Left kidney (tissue), 8 donors: ENCODE measurements around the gene CATSPER3. TPM values are rescaled to one million over a fixed set of nuclear protein-coding genes. Genes with fewer than 3 reads are reported as not detected.

ENCODE experiments used
- DNase-seq: peaks from one replicate; pipeline ENCODE4 v3.0.0-alpha.2; 2013
- long read RNA-seq, 8 donors: transcript quantifications; one replicate each; lab custom pipeline, GENCODE V29; 2026
- polyA plus RNA-seq: library from polyadenylated mRNA; unstranded; fragments of 120-200 nt; gene quantifications from one replicate; pipeline ENCODE4 v1.2.1, GENCODE V29; 2013; ENCODE audit not compliant: insufficient read length

Gene CATSPER3
- 1.7 TPM for polyA plus RNA-seq
- long read RNA-seq, donor 1 = 0 reads
- long read RNA-seq, donor 2 = 0 reads
- long read RNA-seq, donor 3 = 0 reads
- long read RNA-seq, donor 4 = 0 reads
- long read RNA-seq, donor 5 = 0 reads
- long read RNA-seq, donor 6 = 0 reads
- long read RNA-seq, donor 7 = 0 reads
- long read RNA-seq, donor 8 = 0 reads

DNA sequence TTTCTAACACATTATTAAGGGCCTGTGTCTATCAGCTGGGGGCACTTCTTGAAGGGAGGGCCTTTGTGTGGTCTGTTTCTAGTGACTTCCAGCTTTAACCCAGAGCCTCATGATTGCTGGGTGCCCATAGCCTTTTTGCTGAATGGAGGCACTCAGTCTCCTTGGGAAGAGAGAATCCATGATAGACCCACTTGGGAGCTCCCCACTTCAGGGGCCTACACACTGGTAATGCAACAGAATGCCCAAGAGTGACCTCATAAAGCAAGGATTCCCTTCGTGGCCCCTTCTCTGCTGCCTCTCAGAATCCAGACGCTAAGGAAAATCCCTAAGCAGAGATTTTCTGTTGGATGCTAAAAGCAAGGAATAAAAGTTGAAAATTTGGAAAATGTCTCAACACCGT lies at the start of gene CATSPER3:
Gene CATSPER3 (plus strand): TSS at position 301 of the 400 bp plus-strand sequence. CDS start 85 bp downstream, at position 386.
- no peak for DNase-seq

DNA sequence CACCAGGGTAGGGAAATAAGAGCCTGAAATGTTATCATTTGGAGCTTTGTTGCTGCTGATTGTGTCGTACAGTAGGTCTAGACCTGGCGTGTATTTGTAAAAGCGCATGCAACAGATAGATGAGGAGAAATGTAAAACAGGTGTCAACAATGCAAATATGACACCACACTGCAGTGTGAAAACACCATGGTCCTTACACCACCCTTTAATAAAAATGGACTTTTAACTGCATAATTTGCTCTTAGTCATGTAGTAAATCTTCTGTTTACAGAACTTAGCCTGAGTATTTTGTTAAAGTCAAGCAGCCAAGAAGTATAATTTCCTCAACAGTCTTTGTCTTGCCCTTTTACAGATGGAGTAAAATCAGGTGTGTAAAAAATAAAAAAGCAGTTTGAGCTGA lies 48.8 kb upstream of the CATSPER3 start:
- no peak for DNase-seq

DNA sequence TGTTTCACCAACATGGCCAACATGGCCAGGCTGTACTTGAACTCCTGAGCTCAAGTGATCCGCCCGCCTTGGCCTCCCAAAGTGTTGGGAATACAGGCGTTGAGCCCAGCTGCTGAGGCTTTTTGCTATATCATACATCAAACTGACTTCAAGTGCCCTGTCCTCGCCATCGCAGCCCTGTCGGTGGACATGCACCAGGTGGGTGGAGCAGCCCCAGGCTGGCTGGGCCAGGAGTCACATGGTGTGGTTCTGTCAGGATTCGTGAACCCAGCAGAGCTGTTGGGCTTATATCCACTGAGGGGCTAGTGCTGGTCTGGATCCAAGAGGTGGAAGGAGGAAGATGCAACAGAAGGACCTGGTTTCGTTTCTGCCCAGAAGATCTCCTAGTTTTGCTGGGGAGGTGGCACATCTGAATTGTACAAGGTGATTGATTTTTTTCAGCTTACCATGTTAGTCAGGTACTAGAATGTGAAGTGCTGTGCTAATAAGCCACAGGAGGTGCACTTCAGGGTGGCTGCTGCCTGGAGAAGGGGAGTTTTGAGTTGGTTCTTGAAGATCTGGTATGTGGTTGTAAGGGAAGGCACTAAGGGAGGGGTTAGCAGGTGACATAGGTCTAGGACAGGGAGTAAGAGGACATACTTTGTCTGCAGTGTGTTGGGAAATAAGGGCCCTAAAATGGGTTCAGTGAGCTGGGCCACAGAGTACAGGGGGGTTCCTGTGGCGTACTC lies 46.7 kb upstream of the CATSPER3 start:
- DNase-seq = no peak

DNA sequence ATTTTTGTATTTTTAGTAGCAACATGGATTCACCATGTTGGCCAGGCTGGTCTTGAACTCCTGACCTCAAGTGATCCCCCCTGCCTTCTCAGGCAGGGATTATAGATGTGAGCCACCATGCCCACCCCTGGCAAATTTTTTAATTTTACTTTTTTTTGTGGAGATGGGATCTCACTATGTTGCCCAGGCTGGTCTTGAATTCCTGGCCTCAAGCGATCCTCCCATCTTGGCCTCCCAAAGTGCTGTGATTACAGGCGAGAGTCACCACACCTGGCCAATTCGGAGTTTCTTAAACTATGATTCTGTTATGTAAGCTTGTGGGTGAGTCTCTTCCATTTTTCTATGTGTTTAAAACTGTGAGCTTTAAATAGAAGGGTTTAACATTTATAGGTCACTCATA lies 35.2 kb upstream of the CATSPER3 start:
- no peak for DNase-seq

DNA sequence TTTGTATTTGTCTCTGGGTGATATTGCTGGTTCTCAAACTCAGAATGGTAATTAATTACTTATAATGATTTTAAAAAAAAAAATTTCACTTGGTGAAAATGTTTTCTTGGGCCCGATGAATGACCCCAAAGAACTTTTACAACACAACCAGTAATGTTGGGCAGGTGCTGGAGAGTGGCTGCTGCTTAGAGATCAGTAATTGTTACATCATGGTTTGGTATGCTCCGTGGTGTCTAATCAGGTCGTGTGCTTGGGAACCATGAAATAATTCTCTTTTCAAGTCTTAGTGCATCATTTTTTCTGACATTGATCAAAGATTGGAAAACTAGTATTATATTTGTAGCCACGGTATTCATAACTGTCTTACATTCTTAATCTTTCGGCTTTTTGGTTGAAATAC lies 33.5 kb upstream of the CATSPER3 start:
- DNase-seq = no peak

DNA sequence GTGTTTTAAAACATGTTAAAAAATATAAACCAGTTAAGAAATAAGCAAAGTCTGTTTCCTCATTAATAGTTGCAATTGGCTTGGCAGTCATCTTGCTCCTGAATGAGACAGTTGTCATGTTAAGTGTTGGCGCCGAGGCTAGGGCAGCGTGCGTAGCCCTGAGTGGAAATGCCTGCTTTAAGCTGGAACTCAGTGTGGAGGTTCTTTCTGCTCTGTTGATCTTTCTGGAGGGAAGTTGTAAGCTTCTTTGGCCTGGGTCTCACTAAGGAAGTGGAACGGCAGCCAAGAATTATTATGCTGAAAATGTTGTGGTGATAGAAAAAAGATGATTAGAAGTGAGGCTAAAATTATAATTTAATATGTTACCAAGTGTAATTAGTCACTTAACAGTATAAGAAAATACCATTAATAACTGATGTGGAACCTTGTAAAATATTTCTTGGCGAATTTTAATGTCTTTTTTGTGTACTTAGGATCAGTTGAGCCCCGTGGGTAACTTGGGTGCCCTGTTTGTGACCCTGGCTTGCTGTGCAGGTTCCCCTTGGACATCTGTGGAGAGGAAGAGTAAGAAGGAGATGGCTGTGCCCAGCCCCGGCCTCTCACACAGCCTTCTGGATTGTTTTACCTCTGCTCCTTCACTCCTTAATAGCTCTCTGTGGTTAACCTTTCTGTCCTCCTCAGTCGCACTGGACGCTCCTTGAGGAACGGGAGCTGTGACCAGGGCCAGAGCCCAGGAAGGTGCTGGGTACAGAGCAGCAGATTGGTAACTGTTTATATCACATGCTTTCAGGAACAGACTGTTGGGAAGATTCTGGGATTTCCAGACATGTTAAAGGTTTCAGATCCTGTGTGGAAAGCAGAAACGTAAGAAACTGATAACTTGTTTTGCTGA lies 31.8 kb upstream of the CATSPER3 start:
- DNase-seq = no peak

DNA sequence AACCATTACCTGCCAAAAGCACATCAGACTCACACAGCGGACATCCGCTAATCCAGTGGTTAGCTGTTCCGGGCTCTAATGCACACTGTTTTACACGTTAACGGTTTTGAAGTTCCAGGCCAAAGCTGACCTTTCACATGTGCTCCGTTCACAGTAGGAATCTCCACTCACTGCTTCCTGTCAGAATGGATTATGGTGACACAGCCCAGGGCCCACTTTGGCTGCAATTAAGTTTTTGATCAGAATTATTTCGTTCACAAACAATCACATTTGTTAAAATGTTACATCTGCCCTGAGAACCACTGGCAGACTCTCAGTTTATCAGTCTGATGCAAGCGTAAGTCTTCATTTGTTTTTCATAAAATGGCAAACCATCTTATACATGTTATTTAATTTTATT lies 30.2 kb upstream of the CATSPER3 start:
- DNase-seq = no peak

DNA sequence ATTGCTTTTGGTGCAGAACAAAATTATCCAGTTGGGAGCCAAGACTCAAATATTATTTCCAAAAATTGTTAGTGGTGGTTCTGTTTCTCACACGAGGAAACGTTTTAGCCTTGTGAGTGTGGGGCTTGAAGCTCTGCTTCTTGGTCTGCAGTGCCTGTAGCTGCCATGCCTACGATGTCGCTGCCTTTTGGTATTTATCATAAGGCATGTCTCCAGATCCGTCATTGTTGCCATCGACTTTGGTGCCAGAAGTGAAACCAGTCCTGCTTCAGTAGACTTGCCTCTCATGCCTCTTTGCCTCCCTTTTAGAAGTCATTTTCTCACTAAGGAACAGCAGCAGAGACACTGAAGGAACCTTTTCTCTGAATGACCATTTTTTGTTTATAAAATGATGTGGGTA lies 29.7 kb upstream of the CATSPER3 start:
- no peak for DNase-seq

DNA sequence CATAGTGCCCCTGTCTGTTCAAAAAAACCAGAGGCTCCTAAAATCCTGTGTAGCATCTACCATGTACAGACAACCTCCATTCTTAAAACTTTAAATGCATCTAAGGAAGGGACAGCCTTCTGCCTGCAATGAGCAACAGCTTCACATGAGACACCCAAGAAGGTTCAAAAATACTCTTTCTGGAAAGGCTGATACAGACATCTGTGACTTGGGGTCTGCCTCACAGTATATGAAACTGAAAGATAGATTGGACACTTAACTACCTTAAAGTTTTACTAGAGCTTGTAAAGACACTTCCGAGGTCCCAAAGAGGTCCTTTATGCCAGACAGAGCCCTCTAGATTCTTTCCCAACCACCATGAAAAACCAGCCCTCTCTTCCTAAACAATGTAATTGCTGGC lies 28.2 kb upstream of the CATSPER3 start:
- no peak for DNase-seq

DNA sequence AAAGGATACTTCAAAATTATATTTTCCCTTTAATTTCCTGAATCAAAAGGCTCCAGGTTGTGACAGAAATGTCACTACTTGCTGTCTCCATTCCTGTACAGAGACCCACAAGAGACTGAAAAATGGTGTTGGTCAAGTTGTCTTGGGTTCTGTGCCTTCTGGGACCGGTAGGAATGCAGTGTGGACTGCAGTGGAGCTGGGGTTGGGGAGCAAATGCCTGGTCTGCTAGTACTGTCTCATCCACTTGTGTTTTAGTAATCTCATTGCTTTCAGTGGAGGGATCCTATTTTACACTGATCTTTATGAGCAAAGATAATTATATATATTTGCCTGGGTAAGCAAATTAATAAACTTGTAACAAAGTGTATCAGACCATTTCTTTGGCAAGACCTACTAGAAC lies 24.2 kb upstream of the CATSPER3 start:
- no peak for DNase-seq

DNA sequence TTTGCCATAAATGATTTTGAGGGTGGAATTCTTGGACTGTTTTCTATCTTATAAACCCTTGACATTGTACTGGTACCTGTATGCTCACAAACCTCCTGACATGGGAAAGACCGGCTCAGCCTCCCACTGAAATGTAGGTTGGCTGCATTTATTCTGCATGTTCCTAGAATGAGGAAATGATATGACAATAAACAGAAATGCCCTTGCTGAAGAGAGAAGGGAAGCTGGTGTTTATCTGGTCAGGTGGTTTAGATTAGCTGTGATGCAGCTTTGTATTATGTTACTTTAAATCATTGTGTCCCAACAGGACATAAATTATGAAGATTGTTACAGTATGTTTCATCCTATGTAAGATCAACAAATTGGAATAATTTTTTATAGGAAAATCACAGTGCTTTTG lies 23.1 kb upstream of the CATSPER3 start:
- DNase-seq = no peak

DNA sequence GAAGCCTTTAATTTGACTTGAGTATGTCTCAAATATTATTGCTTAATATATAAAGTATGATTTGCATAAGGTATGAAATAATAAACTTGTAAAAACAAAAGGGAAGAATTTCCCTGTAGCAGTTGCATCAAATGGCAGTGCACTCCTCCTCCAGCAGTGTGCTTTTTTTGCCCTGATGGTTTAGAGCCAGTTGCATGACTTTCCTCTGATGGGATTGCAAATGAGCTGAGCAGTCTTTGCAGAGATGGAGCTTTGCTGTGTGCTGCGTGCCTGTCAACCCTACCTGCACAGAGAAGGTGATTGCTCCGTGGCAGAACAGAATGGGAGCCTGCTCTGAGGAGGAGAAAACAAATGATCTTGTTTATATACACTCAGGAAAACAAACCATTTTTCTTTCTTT lies 22.7 kb upstream of the CATSPER3 start:
- DNase-seq = no peak

DNA sequence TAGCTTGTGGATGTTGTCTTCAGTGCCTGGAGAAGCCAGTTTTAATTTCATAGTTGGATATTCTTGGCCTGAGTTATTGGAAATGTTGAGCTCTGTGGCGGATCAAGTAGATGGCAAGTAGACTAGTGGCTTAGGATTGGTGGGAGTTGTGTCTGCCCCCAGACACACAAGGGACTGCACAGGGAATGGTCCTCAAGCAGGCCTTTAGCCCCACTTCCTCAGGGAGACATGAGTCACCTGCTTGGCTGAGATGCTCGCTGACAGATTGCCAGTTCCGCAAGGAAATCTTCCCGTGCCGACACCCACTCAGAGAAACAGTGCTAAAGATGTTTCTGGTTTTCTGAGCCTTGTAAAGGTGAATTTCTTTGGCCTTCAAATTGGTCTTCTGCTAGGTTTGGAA lies 18.8 kb upstream of the CATSPER3 start:
- DNase-seq = no peak

DNA sequence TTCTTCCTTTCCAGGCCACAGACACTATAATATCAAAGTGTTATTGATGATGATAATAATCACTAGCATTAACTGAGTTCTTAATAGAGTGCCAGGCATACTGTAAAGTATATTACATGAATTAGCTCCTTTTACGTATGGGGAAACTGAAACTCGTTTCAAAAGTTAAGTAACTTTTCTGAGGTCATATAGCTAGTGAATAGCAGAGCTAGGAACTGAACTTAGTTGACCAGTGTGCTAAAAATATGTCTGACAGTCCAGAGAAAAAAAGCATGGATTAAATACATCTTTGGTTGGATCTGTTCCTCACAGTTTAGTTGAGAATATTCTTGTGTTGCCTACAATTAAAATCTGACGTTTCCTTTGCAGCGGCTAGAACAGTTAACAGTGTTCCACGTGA lies 18.4 kb upstream of the CATSPER3 start:
- DNase-seq = no peak

DNA sequence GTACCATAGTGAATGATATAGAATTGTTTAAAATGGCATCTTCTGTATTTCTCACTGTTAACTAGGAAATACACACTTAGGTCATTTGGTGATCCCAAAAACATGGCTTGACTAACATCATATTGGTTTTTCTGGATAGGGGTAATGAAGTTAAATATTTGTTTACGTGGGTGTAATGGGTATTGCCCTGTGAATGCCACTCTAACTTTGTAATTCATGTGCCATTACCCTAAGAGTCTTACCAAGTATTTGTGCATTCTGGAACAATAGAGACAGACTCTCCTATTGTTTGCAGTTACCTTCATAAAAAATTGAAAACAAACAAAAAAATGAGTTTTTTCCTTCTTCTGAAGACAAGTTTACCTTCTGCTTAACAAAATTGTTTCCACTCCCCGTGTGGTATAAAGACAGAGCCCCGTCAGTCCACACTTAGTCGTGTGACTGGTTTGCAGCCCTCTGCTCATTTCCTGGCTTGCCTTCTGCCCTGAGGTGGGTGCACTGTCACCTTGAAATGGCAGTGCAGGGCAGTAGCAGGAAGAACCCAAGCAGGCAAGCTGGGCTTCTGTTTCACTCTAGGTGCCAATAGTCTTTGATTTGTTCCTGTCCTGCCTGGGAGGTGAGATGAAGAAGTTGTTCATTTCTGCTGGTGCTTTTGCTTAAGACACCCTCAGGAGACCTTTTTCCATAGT lies 9.6 kb upstream of the CATSPER3 start:
- DNase-seq = no peak

DNA sequence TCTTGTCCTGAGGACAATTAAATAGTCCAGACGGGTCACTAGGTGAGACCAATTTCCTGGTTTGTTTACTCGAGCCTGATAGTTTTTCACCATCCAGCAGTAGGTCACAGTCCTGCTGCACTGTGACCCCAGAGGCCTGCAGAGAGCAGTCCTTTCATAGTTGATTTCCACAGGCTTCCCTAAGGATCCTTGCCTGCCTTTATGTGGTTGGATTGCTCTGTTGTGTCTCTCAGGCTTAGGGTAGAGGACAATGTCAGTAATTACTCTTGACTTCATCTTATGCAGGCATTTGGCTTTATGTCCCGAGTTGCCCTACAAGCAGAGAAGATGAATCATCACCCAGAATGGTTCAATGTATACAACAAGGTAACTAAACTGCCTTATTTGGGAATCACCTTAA lies 9.0 kb upstream of the CATSPER3 start:
- no peak for DNase-seq

DNA sequence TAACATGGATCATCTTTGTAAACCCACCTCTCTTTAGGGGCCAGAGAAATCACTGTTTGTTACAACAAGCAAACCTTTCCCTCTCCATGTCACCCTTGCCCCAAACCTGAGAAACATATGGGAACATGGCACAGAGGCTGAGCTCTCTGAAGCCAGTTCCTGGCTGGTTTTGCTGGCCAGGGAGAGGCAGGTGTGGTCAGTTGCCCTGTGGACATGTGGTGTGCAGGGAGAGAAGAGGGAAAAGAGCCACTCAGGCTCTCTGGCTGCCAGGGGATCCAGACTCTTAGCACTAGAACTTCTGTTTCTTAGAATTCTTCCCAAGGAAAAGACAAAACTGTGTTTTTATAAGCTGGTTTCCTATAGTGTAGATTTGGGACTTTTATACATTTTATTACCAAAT lies 4.6 kb upstream of the CATSPER3 start:
- no peak for DNase-seq

DNA sequence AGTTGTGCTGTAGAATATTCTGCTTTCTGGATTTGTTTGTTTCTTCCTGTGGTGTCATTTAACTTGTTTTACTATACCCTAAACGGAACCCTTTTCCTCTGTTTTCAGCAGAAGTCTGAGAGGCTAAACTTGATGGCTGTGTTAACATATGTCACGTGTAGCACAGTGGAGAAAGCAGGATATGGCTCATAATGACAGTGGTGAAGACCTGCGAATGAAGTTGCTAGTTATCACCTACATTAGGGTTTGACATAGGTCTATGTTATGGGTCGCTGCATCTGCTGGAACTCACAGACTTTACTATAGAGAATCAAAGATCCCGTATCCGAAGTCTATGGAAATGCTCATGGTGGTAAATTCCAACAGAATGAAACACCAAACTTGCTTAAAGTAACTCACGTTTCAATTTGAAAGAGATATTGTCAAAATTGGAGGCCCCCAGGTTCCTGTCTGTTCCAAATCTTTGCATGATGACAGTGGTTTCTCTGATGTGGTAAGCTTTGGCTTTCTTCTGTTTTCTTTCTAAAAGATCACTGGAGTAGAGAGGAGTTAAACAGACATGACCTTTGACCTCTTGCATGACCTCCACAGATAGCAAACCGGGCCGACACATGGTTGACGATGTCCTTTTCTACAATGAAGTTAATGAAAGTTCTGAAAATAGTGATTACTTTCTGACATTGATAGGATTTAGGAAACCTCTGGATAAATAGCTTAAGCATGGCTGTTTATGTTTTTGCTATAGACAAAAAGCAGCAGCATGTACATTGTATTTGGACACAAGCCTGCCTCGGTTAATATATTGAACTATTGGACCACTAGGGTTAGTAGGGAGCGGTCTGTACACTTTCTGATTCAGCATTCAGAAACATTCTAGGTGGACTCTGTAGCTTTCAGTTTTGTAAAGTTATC lies 3.1 kb upstream of the CATSPER3 start:
- DNase-seq = no peak

DNA sequence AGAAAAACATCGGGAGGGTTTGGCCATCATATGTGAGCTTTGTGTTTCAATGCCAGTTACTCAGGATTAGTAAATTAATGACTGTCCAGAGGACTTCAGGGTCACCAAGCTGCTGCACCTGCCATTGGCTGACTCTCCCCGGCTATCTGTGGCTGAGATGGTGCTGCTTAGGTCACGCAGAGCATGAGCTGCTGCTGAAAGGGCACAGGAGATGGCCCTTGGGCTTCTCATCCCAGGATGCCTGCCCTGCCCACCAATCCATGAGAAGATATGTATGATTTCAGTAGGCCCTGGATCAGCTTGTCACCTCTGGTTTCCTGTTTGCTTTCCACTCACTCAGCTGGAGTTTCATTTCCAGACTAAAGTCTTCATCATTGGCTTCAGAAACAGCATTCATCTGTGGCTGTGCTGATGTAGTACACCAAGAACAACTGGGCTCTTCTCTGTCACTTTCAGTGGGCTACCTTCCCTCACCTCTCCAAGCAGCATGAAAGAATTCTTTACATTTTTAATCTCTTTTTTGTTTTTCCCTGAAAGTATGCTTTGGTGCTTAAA lies 2.4 kb upstream of the CATSPER3 start:
- no peak for DNase-seq

DNA sequence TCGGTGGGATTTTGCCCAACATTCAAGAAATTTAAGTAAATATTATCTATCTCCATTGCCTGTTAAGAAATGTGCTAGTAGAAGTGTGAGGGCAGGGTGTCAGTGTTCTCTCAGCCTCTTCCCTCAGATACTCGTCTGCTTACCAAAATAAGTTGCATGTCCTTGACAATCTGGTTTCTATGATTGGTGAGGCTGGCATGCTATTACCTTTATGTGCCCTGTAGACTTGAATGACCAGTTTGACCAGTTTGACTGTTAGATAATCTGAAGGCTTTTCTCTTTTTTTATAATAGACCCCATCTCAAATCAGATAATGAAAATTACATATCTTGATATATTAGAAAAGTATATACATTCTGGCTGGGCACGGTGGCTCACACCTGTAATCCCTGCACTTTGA lies 348 bp downstream of the CATSPER3 start:
- no peak for DNase-seq

DNA sequence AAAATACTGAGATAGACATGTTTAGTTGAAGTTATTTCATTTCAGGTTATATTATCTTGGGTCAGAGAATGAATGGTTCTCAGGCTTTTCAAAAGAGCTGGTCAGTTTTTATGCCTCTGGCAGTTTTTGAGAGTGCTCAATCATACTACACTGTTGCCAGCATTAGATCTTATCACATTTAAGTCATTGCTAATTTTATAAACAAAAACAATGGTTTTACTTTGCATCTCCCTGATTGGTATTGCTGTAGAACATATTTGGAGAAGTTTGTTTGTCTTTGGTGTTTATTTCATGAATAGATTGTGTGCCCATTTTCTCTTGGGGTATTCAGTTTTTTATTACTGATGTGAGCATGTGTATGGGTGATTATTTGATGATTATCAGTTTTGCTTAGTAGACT lies 1.5 kb downstream of the CATSPER3 start:
- DNase-seq = no peak
